MCF 10A (cell line): ENCODE results near the gene SPA17. TPM values are rescaled to one million over a fixed set of nuclear protein-coding genes. Genes with fewer than 3 reads are reported as not detected.
A peak's percentile ranks its signal among the peaks of the same experiment; 100 is the strongest.

Source experiments
- BruUV-seq: library from RNA; stranded (reverse); fragments of 400-500 nt; replicated peaks from 2 replicates; lab custom pipeline; 2021; lab: Mats Ljungman, UMichigan
- CTCF ChIA-PET: fragments of 300-600 bp; sonication (Branson Sonifier 250); formaldehyde crosslinking; extraction: SDS; loops from one replicate; lab custom pipeline; 2021; ENCODE audit warnings: antibody characterized with exemption, inconsistent platforms; lab: Yijun Ruan, JAX
- POLR2A ChIA-PET: fragments of 300-600, 350-650 bp; sonication (Branson Sonifier 250); formaldehyde crosslinking; extraction: SDS; loops from one replicate; lab custom pipeline; 2020; ENCODE audit warnings: antibody characterized with exemption, inconsistent platforms; lab: Yijun Ruan, JAX
- DNase-seq: peaks from one replicate; pipeline ENCODE4 v3.0.0-alpha.2; 2018; ENCODE audit not compliant: unreplicated experiment
- H3K27ac Mint-ChIP-seq: one replicate; pipeline ENCODE4 v1.8.0; 2022; ENCODE audit warnings: mild to moderate bottlenecking, low read depth, mixed read lengths; ENCODE audit not compliant: unreplicated experiment
- H3K27me3 Mint-ChIP-seq: one replicate; pipeline ENCODE4 v1.8.0; 2022; ENCODE audit warnings: mixed read lengths; ENCODE audit not compliant: insufficient read depth, unreplicated experiment
- H3K36me3 Mint-ChIP-seq: one replicate; pipeline ENCODE4 v1.8.0; 2022; ENCODE audit warnings: mild to moderate bottlenecking, moderate library complexity, mixed read lengths; ENCODE audit not compliant: insufficient read depth, unreplicated experiment
- H3K4me1 Mint-ChIP-seq: one replicate; pipeline ENCODE4 v1.8.0; 2022; ENCODE audit warnings: mixed read lengths; ENCODE audit not compliant: insufficient read depth, unreplicated experiment
- H3K4me3 Mint-ChIP-seq: one replicate; pipeline ENCODE4 v1.8.0; 2022; ENCODE audit warnings: mild to moderate bottlenecking, moderate library complexity, mixed read lengths; ENCODE audit not compliant: unreplicated experiment
- H3K9me3 Mint-ChIP-seq: one replicate; pipeline ENCODE4 v1.8.0; 2022; ENCODE audit warnings: mixed read lengths; ENCODE audit not compliant: unreplicated experiment
- CTCF ChIP-seq: fragments of 200-600 bp; IDR thresholded peaks from one replicate; pipeline ENCODE4 v1.8.0; 2022; ENCODE audit warnings: antibody characterized with exemption, mild to moderate bottlenecking; ENCODE audit not compliant: unreplicated experiment
- intact Hi-C: fragments of 100-400 bp; cut with micrococcal nuclease; formaldehyde crosslinking; loops from 2 replicates; pipeline ENCODE4 v1.14.1; 2022
- total RNA-seq: library from RNA; stranded (reverse); gene quantifications from 2 replicates; pipeline ENCODE4 v1.2.3, GENCODE V29; 2022

SPA17 gene
- total RNA-seq, 1 experiment from 2014 or later: 12.0 TPM

- Mint-ChIP-seq H3K4me3 (peak overlapping the region; percentile 64), H3K27me3 (peaks cover 11% of the 10 kb centered on the region), H3K36me3 (no peaks in the 10 kb centered on the region), H3K27ac (no peak overlapping the region), H3K4me1 (no peaks in the 10 kb centered on the region), H3K9me3 (no peaks in the 10 kb centered on the region)
- TF ChIP-seq CTCF: peak; percentile 36
- ChIA-PET POLR2A (interaction anchor here (0.6 to 1.7 kb wide), 2 partner anchors 11 to 59 kb away, joined by 3 to 5 read pairs; no protein-coding TSS in a partner anchor), CTCF (interaction anchor here (0.5 to 1.2 kb wide), 6 partner anchors 9 to 71 kb away, joined by 3 to 5 read pairs (median 4); no protein-coding TSS in a partner anchor)
- DNase-seq: peak; percentile 36
- no TSS peak for BruUV-seq
- intact Hi-C loops: loop anchor here (10.0 kb wide), 1 partner anchor 54 kb away; no protein-coding TSS in a partner anchor
Measured at GRCh38 chr11:124740277-124740882, 66.7 kb downstream of the SPA17 start.

DNA sequence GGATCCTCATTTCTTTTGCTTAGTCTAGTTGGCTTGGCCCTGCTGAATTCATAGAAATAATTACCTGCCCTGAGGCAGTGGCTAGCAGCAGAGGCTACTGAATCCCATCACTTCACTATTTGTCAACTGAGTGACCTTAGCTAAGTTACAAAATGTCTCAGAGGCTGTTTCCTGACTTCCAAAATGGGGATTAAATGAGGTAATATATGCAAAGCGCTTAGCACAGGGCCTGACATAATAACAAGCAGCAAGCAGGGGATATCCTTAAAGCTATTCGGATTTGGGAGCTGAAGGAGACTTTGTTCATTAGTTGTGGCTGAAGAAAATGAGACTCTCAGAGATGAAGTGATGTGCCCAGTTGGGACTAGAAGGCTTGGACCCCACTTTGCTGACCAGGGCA lies 68.9 kb downstream of the SPA17 start:
- H3K27ac Mint-ChIP-seq: no peak overlapping the region
- POLR2A ChIA-PET: interaction anchor here (1.5 kb wide), 1 partner anchor 56 kb away, joined by 3 read pairs; no protein-coding TSS in a partner anchor
- no peak for TF ChIP-seq CTCF
- H3K36me3 Mint-ChIP-seq: no peaks in the 10 kb centered on the region
- H3K27me3 Mint-ChIP-seq: no peaks in the 10 kb centered on the region
- BruUV-seq: no TSS peak
- no peak overlapping the region for H3K4me3 Mint-ChIP-seq
- intact Hi-C loops: loop anchor here (10.0 kb wide), 1 partner anchor 52 kb away; no protein-coding TSS in a partner anchor
- H3K9me3 Mint-ChIP-seq: no peaks in the 10 kb centered on the region
- CTCF ChIA-PET: interaction anchor here (0.5 to 0.8 kb wide), 2 partner anchors 21 to 125 kb away, joined by 4 read pairs; no protein-coding TSS in a partner anchor
- H3K4me1 Mint-ChIP-seq: peaks cover 6% of the 10 kb centered on the region
- no peak for DNase-seq

DNA sequence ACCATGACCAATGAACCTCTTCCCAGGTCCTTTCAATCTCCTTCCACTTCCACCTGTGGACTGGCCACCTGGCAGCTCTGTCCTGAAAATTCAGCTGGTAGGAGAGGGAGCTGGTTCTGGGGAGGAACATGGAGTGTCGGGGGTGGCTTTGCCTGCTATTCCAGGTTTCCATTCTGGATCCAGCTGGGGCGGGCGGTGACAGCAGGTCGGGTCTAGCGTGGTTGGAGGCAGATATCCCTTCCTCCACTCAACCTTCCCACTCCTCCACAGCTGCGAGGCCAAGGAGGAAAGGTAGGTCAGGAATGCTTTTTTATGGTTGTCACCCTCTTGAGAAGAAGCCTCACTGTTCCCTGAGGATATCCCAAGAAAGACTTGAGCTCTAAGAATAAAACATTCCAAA lies 69.3 kb downstream of the SPA17 start:
- H3K27me3 Mint-ChIP-seq: no peaks in the 10 kb centered on the region
- intact Hi-C loops: loop anchor here (10.0 kb wide), 1 partner anchor 52 kb away; no protein-coding TSS in a partner anchor
- H3K4me3 Mint-ChIP-seq: no peak overlapping the region
- H3K9me3 Mint-ChIP-seq: no peaks in the 10 kb centered on the region
- H3K36me3 Mint-ChIP-seq: no peaks in the 10 kb centered on the region
- ChIA-PET CTCF (interaction anchor here (0.7 to 6.6 kb wide), 2 partner anchors 19 to 99 kb away, joined by 3 to 72 read pairs; partner anchors contain the start of gene ESAM), POLR2A (interaction anchor here (1.5 kb wide), 1 partner anchor 56 kb away, joined by 3 read pairs; no protein-coding TSS in a partner anchor)
- no peak for DNase-seq
- no TSS peak for BruUV-seq
- peaks cover 6% of the 10 kb centered on the region for H3K4me1 Mint-ChIP-seq
- no peak for TF ChIP-seq CTCF
- H3K27ac Mint-ChIP-seq: no peak overlapping the region

- no peak for TF ChIP-seq CTCF
- CTCF ChIA-PET: interaction anchor here (1.1 to 6.6 kb wide), 7 partner anchors 17 to 83 kb away, joined by 3 to 72 read pairs (median 6); partner anchors contain the start of genes ESAM, SIAE and SPA17
- Mint-ChIP-seq H3K27me3 (no peaks in the 10 kb centered on the region), H3K4me3 (peak overlapping the region; percentile 83), H3K36me3 (no peaks in the 10 kb centered on the region), H3K27ac (no peak overlapping the region), H3K4me1 (peaks cover 6% of the 10 kb centered on the region), H3K9me3 (no peaks in the 10 kb centered on the region)
- BruUV-seq: no TSS peak
- no peak for DNase-seq
- POLR2A ChIA-PET: interaction anchor here (0.6 kb wide), 1 partner anchor 88 kb away, joined by 4 read pairs; no protein-coding TSS in a partner anchor
- intact Hi-C loops: loop anchor here (5.0 to 10.0 kb wide), 2 partner anchors 49 to 73 kb away; partner anchors contain the start of genes SIAE and SPA17
Measured at GRCh38 chr11:124745270-124745834, 71.6 kb downstream of the SPA17 start.
